ENCODE results near the gene ADM2.
A peak's percentile ranks its signal among the peaks of the same experiment; 100 is the strongest.

ADM2 gene

DNA sequence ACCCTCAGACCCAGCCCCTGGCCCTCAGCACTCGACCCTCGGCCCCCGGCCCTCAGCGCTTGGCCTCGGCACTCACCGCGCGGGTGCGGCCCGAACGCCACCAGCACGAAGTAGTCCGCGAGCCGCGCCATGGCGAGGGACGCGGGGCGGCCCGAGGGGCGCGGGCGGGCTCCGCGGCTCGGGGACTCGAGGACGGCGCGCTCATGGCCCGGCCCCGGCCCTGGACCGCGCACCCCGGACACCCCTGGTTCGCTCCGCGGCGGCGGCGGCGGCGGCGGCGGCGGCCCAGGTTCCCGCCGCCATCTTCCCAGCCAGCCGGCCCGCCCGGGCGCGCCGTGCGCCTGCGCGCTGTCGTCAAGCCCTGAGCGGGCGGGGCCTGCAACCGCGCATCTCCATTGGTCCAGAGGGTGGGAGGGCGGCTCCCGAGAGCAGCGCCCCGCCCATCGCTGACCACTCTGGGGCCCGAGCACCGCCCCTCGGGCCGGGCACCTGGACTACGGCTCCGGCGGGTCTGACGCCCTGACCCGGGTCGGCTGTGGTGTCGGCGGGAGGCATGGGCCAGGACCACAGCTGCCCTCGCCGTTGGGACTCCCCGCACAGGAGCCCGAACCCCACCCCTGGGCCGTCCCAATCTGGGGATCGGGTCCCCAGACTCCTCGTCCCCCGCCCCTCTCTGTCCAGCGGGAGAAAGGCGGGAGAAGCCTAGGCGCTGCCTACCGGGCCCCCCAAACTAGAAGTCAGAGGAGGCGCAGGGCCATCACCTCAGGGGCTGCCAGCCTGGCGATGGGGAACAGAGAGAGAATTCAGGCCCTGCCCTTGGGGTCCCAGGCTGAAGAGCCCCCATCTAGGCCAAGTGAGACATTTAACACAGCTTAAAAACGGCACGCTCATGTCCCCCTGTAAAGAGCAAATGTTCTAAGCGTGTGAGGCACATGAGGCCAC lies 6.4 kb upstream of the ADM2 start, which contains the start of gene SBF1:
Gene SBF1, minus strand, starts transcription at position 326 of the 942 bp plus-strand sequence. Its CDS starts 195 bp downstream, at position 131.
- peaks cover 0 to 25% of the 10 kb centered on the region in 2 experiments for H3K36me3 ChIP-seq (ENCODE audit: control insufficient read depth in 1 of 2, insufficient read depth in 2 of 2, low read depth in 1 of 2, low read length in 2 of 2)
- H2AK5ac ChIP-seq (ENCODE audit: low read length, severe bottlenecking) = peak within 1 kb of the TSS; percentile 47
- no peaks in the 10 kb centered on the region for H3K79me1 ChIP-seq (replicated peaks; ENCODE audit: low read length, poor library complexity, severe bottlenecking)
- no peak within 1 kb of the TSS for H2BK5ac ChIP-seq (ENCODE audit: low read depth, low read length, poor library complexity, severe bottlenecking)
- H2BK12ac ChIP-seq (ENCODE audit: low read length in 2 of 2) = peak within 1 kb of the TSS in 1 of 2 experiments; percentile 22
- H3K4me2 ChIP-seq (ENCODE audit: low read length, poor library complexity, severe bottlenecking) = peak within 1 kb of the TSS; percentile 89
- no peaks in the 10 kb centered on the region for H3K9me3 ChIP-seq (ENCODE audit: control insufficient read depth, low read length)
- H3K27ac ChIP-seq (ENCODE audit: low read length, poor library complexity, severe bottlenecking) = peak within 1 kb of the TSS; percentile 8
- peak within 1 kb of the TSS; percentile 24 to 88 for H3K18ac ChIP-seq (ENCODE audit: low read depth in 1 of 2, low read length in 2 of 2)
- 5% methylated on average over 81 of the region's 97 CpGs for whole genome bisulfite sequencing
- H2BK15ac ChIP-seq (ENCODE audit: low read depth, poor library complexity, severe bottlenecking) = peak within 1 kb of the TSS; percentile 4
- peaks cover 45% of the 10 kb centered on the region for H3K4me1 ChIP-seq (ENCODE audit: control insufficient read depth, insufficient read depth, low read depth, low read length)
- H3K4ac ChIP-seq (ENCODE audit: low read depth in 1 of 2, low read length in 2 of 2) = peak within 1 kb of the TSS; percentile 58 to 62
- peaks cover 5 to 8% of the 10 kb centered on the region in 2 experiments for H3K27me3 ChIP-seq (ENCODE audit: control insufficient read depth in 1 of 2, insufficient read depth in 1 of 2, low read length in 2 of 2)
- H3K4me3 ChIP-seq (ENCODE audit: insufficient read depth in 1 of 2, low read depth in 1 of 2, low read length in 2 of 2) = peak within 1 kb of the TSS; percentile 85 to 91
- peak within 1 kb of the TSS; percentile 88 for H3K9ac ChIP-seq (ENCODE audit: low read length)
- peak within 1 kb of the TSS; percentile 57 for H2AFZ ChIP-seq (ENCODE audit: low read depth, low read length)
- H2BK120ac ChIP-seq (ENCODE audit: low read depth, low read length) = peak within 1 kb of the TSS; percentile 35
- peak; percentile 90 for DNase-seq
- peak within 1 kb of the TSS; percentile 54 for H4K91ac ChIP-seq (ENCODE audit: low read length)
- peak within 1 kb of the TSS; percentile 74 for H4K8ac ChIP-seq (ENCODE audit: low read length)
- peak within 1 kb of the TSS in 1 of 2 experiments; percentile 82 for H3K14ac ChIP-seq (ENCODE audit: low read length in 2 of 2)
- no peak within 1 kb of the TSS for H3K23ac ChIP-seq (ENCODE audit: low read length in 2 of 2)

DNA sequence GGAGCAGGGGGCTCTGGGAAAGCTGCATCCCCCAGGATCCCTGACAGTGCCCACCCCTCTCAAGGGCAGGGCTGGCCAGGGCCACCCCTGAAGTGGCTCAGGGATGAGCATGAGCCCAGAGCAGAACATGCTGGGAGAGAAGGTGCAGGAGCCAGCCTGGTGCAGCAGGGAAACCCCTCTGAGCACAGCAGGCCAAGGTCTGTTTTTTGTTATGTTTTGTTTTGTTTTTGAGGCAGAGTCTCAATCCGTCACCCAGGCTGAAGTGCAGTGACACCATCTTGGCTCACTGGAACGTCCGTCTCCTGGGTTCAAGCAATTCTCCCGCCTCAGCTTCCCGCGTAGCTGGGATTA lies 5.7 kb upstream of the ADM2 start:
- Histone ChIP-seq H2AFZ (ENCODE audit: low read depth, low read length) (peak overlapping the region; percentile 32), H3K27me3 (ENCODE audit: control insufficient read depth in 1 of 2, insufficient read depth in 1 of 2, low read length in 2 of 2) (peaks cover 11 to 15% of the 10 kb centered on the region in 2 experiments), H3K9me3 (ENCODE audit: control insufficient read depth, low read length) (no peaks in the 10 kb centered on the region), H2BK120ac (ENCODE audit: low read depth, low read length) (no peak overlapping the region), H3K18ac (ENCODE audit: low read depth in 1 of 2, low read length in 2 of 2) (peak overlapping the region in 1 of 2 experiments; percentile 88), H3K9ac (ENCODE audit: low read length) (peak overlapping the region; percentile 82), H3K4me2 (ENCODE audit: low read length, poor library complexity, severe bottlenecking) (no peak overlapping the region), H3K4ac (ENCODE audit: low read depth in 1 of 2, low read length in 2 of 2) (peak overlapping the region in 1 of 2 experiments; percentile 44), H3K23ac (ENCODE audit: low read length in 2 of 2) (no peak overlapping the region), H3K79me1 (replicated peaks; ENCODE audit: low read length, poor library complexity, severe bottlenecking) (no peaks in the 10 kb centered on the region), H3K36me3 (ENCODE audit: control insufficient read depth in 1 of 2, insufficient read depth in 2 of 2, low read depth in 1 of 2, low read length in 2 of 2) (peaks cover 0 to 24% of the 10 kb centered on the region in 2 experiments), H2AK5ac (ENCODE audit: low read length, severe bottlenecking) (peak overlapping the region; percentile 47), H3K27ac (ENCODE audit: low read length, poor library complexity, severe bottlenecking) (no peak overlapping the region), H3K4me3 (ENCODE audit: insufficient read depth in 1 of 2, low read depth in 1 of 2, low read length in 2 of 2) (peak overlapping the region in 1 of 2 experiments; percentile 78), H3K4me1 (ENCODE audit: control insufficient read depth, insufficient read depth, low read depth, low read length) (peaks cover 39% of the 10 kb centered on the region), H3K14ac (ENCODE audit: low read length in 2 of 2) (no peak overlapping the region), H2BK5ac (ENCODE audit: low read depth, low read length, poor library complexity, severe bottlenecking) (no peak overlapping the region), H2BK12ac (ENCODE audit: low read length in 2 of 2) (peak overlapping the region in 1 of 2 experiments; percentile 22), H4K91ac (ENCODE audit: low read length) (no peak overlapping the region), H4K8ac (ENCODE audit: low read length) (peak overlapping the region; percentile 74), H2BK15ac (ENCODE audit: low read depth, poor library complexity, severe bottlenecking) (peak overlapping the region; percentile 4)
- 99% methylated on average over 6 of the region's 6 CpGs for WGBS
- no peak for DNase-seq

DNA sequence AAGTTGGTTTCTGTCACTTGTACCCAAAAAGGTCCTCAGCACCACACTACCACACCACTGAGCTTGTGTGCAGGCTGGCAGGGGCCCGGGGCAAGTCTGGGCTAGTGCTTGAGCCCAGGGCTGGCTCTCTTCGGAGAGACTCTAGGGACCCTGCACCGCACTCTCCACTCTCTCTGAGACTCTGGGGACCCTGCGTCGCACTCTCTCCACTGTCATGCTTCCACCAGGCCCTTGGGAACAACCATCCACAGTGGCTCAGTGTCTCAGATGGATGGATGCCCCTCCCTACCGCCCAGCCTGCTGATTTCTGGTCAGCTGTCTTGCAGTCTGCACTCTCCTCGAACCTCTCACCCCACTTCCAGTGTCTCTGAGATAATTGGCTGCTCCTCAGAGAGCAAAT lies 4.5 kb upstream of the ADM2 start:
- H2AFZ ChIP-seq (ENCODE audit: low read depth, low read length) = no peak overlapping the region
- 85% methylated on average over 7 of the region's 7 CpGs for whole genome bisulfite sequencing
- no peak overlapping the region for H3K27ac ChIP-seq (ENCODE audit: low read length, poor library complexity, severe bottlenecking)
- no peaks in the 10 kb centered on the region for H3K79me1 ChIP-seq (replicated peaks; ENCODE audit: low read length, poor library complexity, severe bottlenecking)
- H3K14ac ChIP-seq (ENCODE audit: low read length in 2 of 2) = no peak overlapping the region
- H3K9ac ChIP-seq (ENCODE audit: low read length) = no peak overlapping the region
- no peak overlapping the region for H3K4me2 ChIP-seq (ENCODE audit: low read length, poor library complexity, severe bottlenecking)
- H3K18ac ChIP-seq (ENCODE audit: low read depth in 1 of 2, low read length in 2 of 2) = no peak overlapping the region
- H2BK15ac ChIP-seq (ENCODE audit: low read depth, poor library complexity, severe bottlenecking) = no peak overlapping the region
- H3K4me3 ChIP-seq (ENCODE audit: insufficient read depth in 1 of 2, low read depth in 1 of 2, low read length in 2 of 2) = no peak overlapping the region
- H2BK5ac ChIP-seq (ENCODE audit: low read depth, low read length, poor library complexity, severe bottlenecking) = no peak overlapping the region
- H3K4me1 ChIP-seq (ENCODE audit: control insufficient read depth, insufficient read depth, low read depth, low read length) = peaks cover 37% of the 10 kb centered on the region
- H3K36me3 ChIP-seq (ENCODE audit: control insufficient read depth in 1 of 2, insufficient read depth in 2 of 2, low read depth in 1 of 2, low read length in 2 of 2) = peaks cover 0 to 18% of the 10 kb centered on the region in 2 experiments
- no peak overlapping the region for H2BK120ac ChIP-seq (ENCODE audit: low read depth, low read length)
- H3K4ac ChIP-seq (ENCODE audit: low read depth in 1 of 2, low read length in 2 of 2) = no peak overlapping the region
- H4K8ac ChIP-seq (ENCODE audit: low read length) = peak overlapping the region; percentile 41
- peaks cover 18 to 27% of the 10 kb centered on the region in 2 experiments for H3K27me3 ChIP-seq (ENCODE audit: control insufficient read depth in 1 of 2, insufficient read depth in 1 of 2, low read length in 2 of 2)
- peak overlapping the region; percentile 35 for H4K91ac ChIP-seq (ENCODE audit: low read length)
- no peaks in the 10 kb centered on the region for H3K9me3 ChIP-seq (ENCODE audit: control insufficient read depth, low read length)
- H2AK5ac ChIP-seq (ENCODE audit: low read length, severe bottlenecking) = no peak overlapping the region
- no peak overlapping the region for H3K23ac ChIP-seq (ENCODE audit: low read length in 2 of 2)
- DNase-seq = no peak
- H2BK12ac ChIP-seq (ENCODE audit: low read length in 2 of 2) = no peak overlapping the region

DNA sequence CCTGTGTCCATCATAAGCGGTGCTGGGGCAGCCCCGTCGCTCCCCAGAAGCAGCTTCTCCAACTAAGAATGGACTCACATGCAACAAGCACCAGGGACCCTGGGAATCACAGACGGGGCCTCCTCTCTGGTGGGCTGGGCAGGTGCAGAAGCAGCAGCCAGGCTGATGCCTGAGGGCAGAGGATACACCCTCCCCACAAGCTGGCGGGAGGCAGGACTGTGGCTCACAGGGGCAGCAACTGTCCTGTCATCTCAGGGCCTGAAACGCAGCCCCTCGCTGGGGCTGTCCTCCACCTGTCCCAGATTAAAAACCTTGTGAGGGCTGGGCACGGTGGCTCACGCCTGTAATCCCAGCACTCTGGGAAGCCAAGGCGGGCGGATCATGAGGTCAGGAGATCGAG lies 3.4 kb upstream of the ADM2 start:
- no peak overlapping the region for H3K18ac ChIP-seq (ENCODE audit: low read depth in 1 of 2, low read length in 2 of 2)
- peaks cover 23 to 38% of the 10 kb centered on the region in 2 experiments for H3K27me3 ChIP-seq (ENCODE audit: control insufficient read depth in 1 of 2, insufficient read depth in 1 of 2, low read length in 2 of 2)
- no peak overlapping the region for H4K8ac ChIP-seq (ENCODE audit: low read length)
- H2AK5ac ChIP-seq (ENCODE audit: low read length, severe bottlenecking) = no peak overlapping the region
- peaks cover 0 to 12% of the 10 kb centered on the region in 2 experiments for H3K36me3 ChIP-seq (ENCODE audit: control insufficient read depth in 1 of 2, insufficient read depth in 2 of 2, low read depth in 1 of 2, low read length in 2 of 2)
- H2BK12ac ChIP-seq (ENCODE audit: low read length in 2 of 2) = no peak overlapping the region
- H3K4me1 ChIP-seq (ENCODE audit: control insufficient read depth, insufficient read depth, low read depth, low read length) = peaks cover 32% of the 10 kb centered on the region
- H3K4me2 ChIP-seq (ENCODE audit: low read length, poor library complexity, severe bottlenecking) = no peak overlapping the region
- H3K4ac ChIP-seq (ENCODE audit: low read depth in 1 of 2, low read length in 2 of 2) = no peak overlapping the region
- WGBS = 87% methylated on average over 10 of the region's 12 CpGs
- no peak overlapping the region for H3K23ac ChIP-seq (ENCODE audit: low read length in 2 of 2)
- no peak overlapping the region for H2AFZ ChIP-seq (ENCODE audit: low read depth, low read length)
- DNase-seq = no peak
- H3K79me1 ChIP-seq (replicated peaks; ENCODE audit: low read length, poor library complexity, severe bottlenecking) = no peaks in the 10 kb centered on the region
- no peaks in the 10 kb centered on the region for H3K9me3 ChIP-seq (ENCODE audit: control insufficient read depth, low read length)
- H3K27ac ChIP-seq (ENCODE audit: low read length, poor library complexity, severe bottlenecking) = no peak overlapping the region
- H2BK15ac ChIP-seq (ENCODE audit: low read depth, poor library complexity, severe bottlenecking) = no peak overlapping the region
- H3K14ac ChIP-seq (ENCODE audit: low read length in 2 of 2) = no peak overlapping the region
- no peak overlapping the region for H2BK5ac ChIP-seq (ENCODE audit: low read depth, low read length, poor library complexity, severe bottlenecking)
- no peak overlapping the region for H4K91ac ChIP-seq (ENCODE audit: low read length)
- H3K9ac ChIP-seq (ENCODE audit: low read length) = no peak overlapping the region
- no peak overlapping the region for H2BK120ac ChIP-seq (ENCODE audit: low read depth, low read length)
- no peak overlapping the region for H3K4me3 ChIP-seq (ENCODE audit: insufficient read depth in 1 of 2, low read depth in 1 of 2, low read length in 2 of 2)

Measured in mesenchymal stem cell (in vitro differentiated cells and primary cell).